IMR-90 (cell line): ENCODE results near the gene POGK. TPM values are rescaled to one million over a fixed set of nuclear protein-coding genes. Genes with fewer than 3 reads are reported as not detected.
A peak's percentile ranks its signal among the peaks of the same experiment; 100 is the strongest.

ENCODE experiments used
- ATAC-seq: fragments of 200-7000 bp; cut with Tn5 transposase; 2 replicates; pipeline ENCODE4 v1.9.1; 2020; ENCODE audit warnings: low read depth, mild to moderate bottlenecking, moderate library complexity
- BruUV-seq: library from RNA; stranded (reverse); fragments of 400-500 nt; replicated peaks from 2 replicates; lab custom pipeline; 2021; lab: Mats Ljungman, UMichigan
- CTCF ChIA-PET: fragments of 300-600 bp; formaldehyde crosslinking; extraction: SDS; loops from one replicate; lab custom pipeline; 2021; ENCODE audit warnings: antibody characterized with exemption; lab: Yijun Ruan, JAX
- POLR2A ChIA-PET: fragments of 300-600 bp; sonication (Branson Sonifier 250); formaldehyde crosslinking; loops from one replicate; lab custom pipeline; 2022; ENCODE audit warnings: antibody characterized with exemption; ENCODE audit not compliant: unreplicated experiment; lab: Charles Lee
- DNase-seq: peaks from one replicate; pipeline ENCODE4 v3.0.0; 2013
- H2AFZ ChIP-seq: replicated peaks from 2 replicates; pipeline ENCODE3; 2013; ENCODE audit warnings: low read length, mild to moderate bottlenecking; ENCODE audit not compliant: poor library complexity
- H2AK5ac ChIP-seq: 2 replicates; pipeline ENCODE4 v1.6.1; 2013; ENCODE audit warnings: low read depth, low read length, inconsistent platforms
- H2AK9ac ChIP-seq: replicated peaks from 2 replicates; pipeline ENCODE3; 2013; ENCODE audit warnings: mild to moderate bottlenecking, low read depth, low read length, moderate library complexity; ENCODE audit not compliant: poor library complexity
- H2BK120ac ChIP-seq: 2 replicates; pipeline ENCODE4 v1.6.1; 2013; ENCODE audit warnings: low read depth, low read length, inconsistent platforms
- H2BK15ac ChIP-seq: 3 replicates; pipeline ENCODE4 v1.6.1; 2013; ENCODE audit warnings: low read depth, low read length, inconsistent platforms
- H2BK20ac ChIP-seq: 2 replicates; pipeline ENCODE4 v1.6.1; 2013; ENCODE audit warnings: low read depth, mild to moderate bottlenecking, inconsistent platforms, low read length, moderate library complexity
- H2BK5ac ChIP-seq: 2 replicates; pipeline ENCODE4 v1.6.1; 2013; ENCODE audit warnings: mild to moderate bottlenecking, low read depth, low read length, inconsistent platforms; ENCODE audit not compliant: poor library complexity, severe bottlenecking
- H3K14ac ChIP-seq: replicated peaks from 2 replicates; pipeline ENCODE4 v1.6.1; 2013; ENCODE audit warnings: low read depth, low read length, inconsistent platforms
- H3K18ac ChIP-seq: 2 replicates; pipeline ENCODE4 v1.6.1; 2013; ENCODE audit warnings: low read depth, low read length, control low read depth
- H3K23ac ChIP-seq: 2 replicates; pipeline ENCODE4 v1.6.1; 2013; ENCODE audit warnings: low read depth, low read length, inconsistent platforms
- H3K27ac ChIP-seq: 2 replicates; pipeline ENCODE4 v1.5.1; 2013; ENCODE audit warnings: mild to moderate bottlenecking, control low read depth, low read length; ENCODE audit not compliant: insufficient read depth
- H3K27me3 ChIP-seq: 2 replicates; pipeline ENCODE4 v1.6.1; 2013; ENCODE audit warnings: low read length; ENCODE audit not compliant: control insufficient read depth, insufficient read depth
- H3K36me3 ChIP-seq: 2 replicates; pipeline ENCODE4 v1.6.1; 2013; ENCODE audit warnings: low read length, mixed read lengths; ENCODE audit not compliant: control insufficient read depth, insufficient read depth
- H3K4ac ChIP-seq: 2 replicates; pipeline ENCODE4 v1.6.1; 2013; ENCODE audit warnings: low read depth, low read length, inconsistent platforms
- H3K4me1 ChIP-seq: 2 replicates; pipeline ENCODE4 v1.6.1; 2013; ENCODE audit warnings: low read length, mixed read lengths; ENCODE audit not compliant: control insufficient read depth, insufficient read depth
- H3K4me2 ChIP-seq: 2 replicates; pipeline ENCODE4 v1.6.1; 2013; ENCODE audit warnings: low read depth, mild to moderate bottlenecking, control low read depth, low read length, moderate library complexity
- H3K4me3 ChIP-seq: 2 replicates; pipeline ENCODE4 v1.5.1; 2013; ENCODE audit warnings: low read depth, mild to moderate bottlenecking, control low read depth, low read length, moderate library complexity; ENCODE audit not compliant: insufficient read depth
- H3K56ac ChIP-seq: 2 replicates; pipeline ENCODE4 v1.6.1; 2013; ENCODE audit warnings: low read length, inconsistent platforms; ENCODE audit not compliant: insufficient read depth; ENCODE audit errors: extremely low read depth
- H3K79me1 ChIP-seq, 2 experiments: 2 replicates each; pipeline ENCODE4 v1.6.1; 2013; ENCODE audit warnings: low read length in 2 of 2, inconsistent platforms in 1 of 2, low read depth in 1 of 2
- H3K9ac ChIP-seq: 2 replicates; pipeline ENCODE4 v1.6.1; 2013; ENCODE audit warnings: low read depth, low read length, control low read depth
- H3K9me1 ChIP-seq: 2 replicates; pipeline ENCODE4 v1.6.1; 2013; ENCODE audit warnings: low read length, inconsistent platforms; ENCODE audit not compliant: insufficient read depth
- H3K9me3 ChIP-seq: 2 replicates; pipeline ENCODE4 v1.6.1; 2013; ENCODE audit warnings: low read length; ENCODE audit not compliant: control insufficient read depth, insufficient read depth
- H4K20me1 ChIP-seq: 2 replicates; pipeline ENCODE4 v1.6.1; 2013; ENCODE audit warnings: low read length, inconsistent platforms; ENCODE audit not compliant: insufficient read depth
- H4K5ac ChIP-seq: 2 replicates; pipeline ENCODE4 v1.6.1; 2013; ENCODE audit warnings: mild to moderate bottlenecking, low read depth, low read length, control low read depth
- H4K8ac ChIP-seq, 2 experiments: 2 replicates each; pipeline ENCODE4 v1.6.1; 2013; ENCODE audit warnings: low read depth in 2 of 2, low read length in 2 of 2, control low read depth in 1 of 2, inconsistent platforms in 1 of 2
- H4K91ac ChIP-seq: 2 replicates; pipeline ENCODE4 v1.6.1; 2013; ENCODE audit warnings: low read depth, low read length, inconsistent platforms; ENCODE audit not compliant: insufficient read depth
- BHLHE40 ChIP-seq: fragments of 150-350 bp; IDR thresholded peaks from 2 replicates; pipeline ENCODE4 v1.6.1; 2016; ENCODE audit warnings: mild to moderate bottlenecking, low read depth, low read length
- MAZ ChIP-seq: IDR thresholded peaks from 2 replicates; pipeline ENCODE4 v1.6.1; 2012; ENCODE audit warnings: low read depth, mild to moderate bottlenecking, low read length, improper control_type of control experiment, moderate library complexity, borderline replicate concordance
- POLR2A ChIP-seq: IDR thresholded peaks from 2 replicates; pipeline ENCODE4 v1.6.1; 2012; ENCODE audit warnings: mild to moderate bottlenecking, low read depth, low read length
- WGBS, 2 experiments: methylation state at CpG; one replicate each; pipeline versions ENCODE4 v1.1.5 to v1.1.7; 2013; ENCODE audit warnings: missing lambda C conversion rate in 2 of 2; ENCODE audit not compliant: insufficient read length in 1 of 2; ENCODE audit errors: extremely low coverage in 2 of 2; 5-methylcytosine and 5-hydroxymethylcytosine counted together
- dilution Hi-C: fragments of 300-500 bp; cut with HindIII; formaldehyde crosslinking; loops from one replicate; pipeline ENCODE4 v1.14.3; 2018; ENCODE audit warnings: low sequenced_read_pairs; ENCODE audit not compliant: unreplicated experiment
- in situ Hi-C: fragments of 300-500 bp; cut with MboI; formaldehyde crosslinking; loops from 3 replicates; pipeline ENCODE4 v1.14.3; 2019; ENCODE audit warnings: low sequenced_read_pairs, inconsistent platforms, mixed read lengths
- intact Hi-C: fragments of 100-400 bp; cut with micrococcal nuclease; formaldehyde crosslinking; loops from 2 replicates; pipeline ENCODE4 v1.10.0; 2022
- polyA plus RNA-seq, 3 experiments: library from polyadenylated mRNA; depleted of rRNA; stranded (reverse); fragments of >200 nt; gene quantifications; 2 replicates each; pipeline ENCODE4 v1.2.3, GENCODE V29; 2012; ENCODE audit warnings: low replicate concordance in 1 of 3
- total RNA-seq: library from RNA; depleted of rRNA; stranded (reverse); fragments of >200 nt; gene quantifications from 2 replicates; pipeline ENCODE4 v1.2.3, GENCODE V29; 2012

The POGK gene
- total and polyA plus RNA-seq, 2 of the 4 experiments (the other 2 are of a cell fraction) = 11.3 to 25.6 TPM

DNA sequence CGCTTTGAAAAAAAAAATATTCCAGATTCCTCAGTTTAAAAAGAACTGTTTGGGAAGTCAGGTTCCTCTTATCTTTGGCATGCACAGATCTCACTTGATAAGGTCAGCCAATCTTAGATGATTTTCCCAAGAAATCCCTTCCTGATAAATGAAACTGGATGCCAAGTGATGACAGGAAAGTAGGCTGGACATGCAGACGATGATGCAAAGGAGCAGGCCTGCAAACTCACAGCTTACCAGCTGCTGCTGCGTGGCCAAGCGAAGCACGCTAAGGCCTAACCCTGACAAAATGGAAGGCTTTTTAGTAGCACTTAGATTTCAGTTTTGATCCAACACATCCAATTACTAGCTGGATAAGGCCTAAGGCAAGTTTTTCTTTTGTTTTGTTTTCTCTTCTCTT lies 26.7 kb downstream of the POGK start:
- Histone ChIP-seq H2AK5ac (no peak overlapping the region), H3K14ac (no peak overlapping the region), H3K79me1 (peaks cover 9 to 20% of the 10 kb centered on the region in 2 experiments), H3K4me3 (no peak overlapping the region), H3K9me1 (peaks cover 5% of the 10 kb centered on the region; the same call in 1 of the 2 replicates), H3K23ac (no peak overlapping the region), H2BK120ac (no peak overlapping the region), H2BK20ac (no peak overlapping the region), H3K56ac (no peak overlapping the region), H3K4ac (no peak overlapping the region), H3K27ac (no peak overlapping the region), H3K18ac (no peak overlapping the region), H2BK5ac (no peak overlapping the region), H4K5ac (no peak overlapping the region), H4K91ac (no peak overlapping the region), H2BK15ac (no peak overlapping the region), H3K4me1 (no peaks in the 10 kb centered on the region), H3K27me3 (no peaks in the 10 kb centered on the region), H3K9ac (no peak overlapping the region), H3K4me2 (no peak overlapping the region), H3K9me3 (no peaks in the 10 kb centered on the region), H3K36me3 (peaks cover 22% of the 10 kb centered on the region), H2AFZ (no peak overlapping the region), H2AK9ac (no peak overlapping the region), H4K8ac (no peak overlapping the region), H4K20me1 (no peaks in the 10 kb centered on the region; the same call in 1 of the 2 replicates)
- ChIA-PET POLR2A (no interaction called here), CTCF (no interaction called here)
- intact Hi-C loops = no loop called here
- in situ Hi-C loops = no loop called here
- no peak for TF ChIP-seq MAZ
- TF ChIP-seq BHLHE40 = no peak
- no peak for TF ChIP-seq POLR2A
- peak; percentile 39 for DNase-seq
- dilution Hi-C loops = no loop called here
- no TSS peak for BruUV-seq
- WGBS, 2 experiments = no CpG with 5 or more reads among the region's 5 CpGs
- no peak for ATAC-seq
